Fibroblast of the conjunctiva (primary cell): ENCODE data around the gene PAPPA.

Experiments used
- DNase-seq: peaks from one replicate; pipeline ENCODE4 v3.0.0-alpha.2; 2010; ENCODE audit warnings: low read depth

Gene PAPPA

GRCh38 chr9:116422119-116422979, 268.8 kb downstream of the PAPPA start:
- DNase-seq, result no peak

GRCh38 chr9:116423149-116423548, 269.6 kb downstream of the PAPPA start:
- DNase-seq, result no peak

GRCh38 chr9:116425244-116425643, 271.7 kb downstream of the PAPPA start:
- DNase-seq, result no peak

- no peak for DNase-seq
These were observed 277.3 kb downstream of the PAPPA start for GRCh38 chr9:116430849-116431248.

- no peak for DNase-seq
These were observed 278.5 kb downstream of the PAPPA start for GRCh38 chr9:116432051-116432450.

- no peak for DNase-seq
These were observed 280.7 kb downstream of the PAPPA start for GRCh38 chr9:116434314-116434713.

GRCh38 chr9:116435706-116436105, 282.1 kb downstream of the PAPPA start:
- no peak for DNase-seq

GRCh38 chr9:116436121-116436520, 282.5 kb downstream of the PAPPA start:
- DNase-seq, result no peak

GRCh38 chr9:116437411-116438370, 284.1 kb downstream of the PAPPA start:
- no peak for DNase-seq

- no peak for DNase-seq
These were observed 288.9 kb downstream of the PAPPA start for GRCh38 chr9:116442528-116442927.

- DNase-seq, result no peak
These were observed 294.3 kb downstream of the PAPPA start for GRCh38 chr9:116447934-116448333.

- no peak for DNase-seq
These were observed 294.8 kb downstream of the PAPPA start for GRCh38 chr9:116448431-116448830.

GRCh38 chr9:116449949-116450348, 296.4 kb downstream of the PAPPA start:
- no peak for DNase-seq

GRCh38 chr9:116450378-116451139, 297.0 kb downstream of the PAPPA start:
- DNase-seq, result peak; percentile 71

- no peak for DNase-seq
These were observed 298.0 kb downstream of the PAPPA start for GRCh38 chr9:116451500-116452115.
